Measurements from ENCODE around the gene GJB3. TPM values are rescaled to one million over a fixed set of nuclear protein-coding genes. Genes with fewer than 3 reads are reported as not detected.

The GJB3 gene
- total RNA-seq, 1 donor from 2014 or later: 0.80 TPM

GRCh38 chr1:34786521-34787325, 5.7 kb downstream of the GJB3 start:
- intact Hi-C loops (cut with DNase I): no loop called here
- TF ChIP-seq, protein P1, sequence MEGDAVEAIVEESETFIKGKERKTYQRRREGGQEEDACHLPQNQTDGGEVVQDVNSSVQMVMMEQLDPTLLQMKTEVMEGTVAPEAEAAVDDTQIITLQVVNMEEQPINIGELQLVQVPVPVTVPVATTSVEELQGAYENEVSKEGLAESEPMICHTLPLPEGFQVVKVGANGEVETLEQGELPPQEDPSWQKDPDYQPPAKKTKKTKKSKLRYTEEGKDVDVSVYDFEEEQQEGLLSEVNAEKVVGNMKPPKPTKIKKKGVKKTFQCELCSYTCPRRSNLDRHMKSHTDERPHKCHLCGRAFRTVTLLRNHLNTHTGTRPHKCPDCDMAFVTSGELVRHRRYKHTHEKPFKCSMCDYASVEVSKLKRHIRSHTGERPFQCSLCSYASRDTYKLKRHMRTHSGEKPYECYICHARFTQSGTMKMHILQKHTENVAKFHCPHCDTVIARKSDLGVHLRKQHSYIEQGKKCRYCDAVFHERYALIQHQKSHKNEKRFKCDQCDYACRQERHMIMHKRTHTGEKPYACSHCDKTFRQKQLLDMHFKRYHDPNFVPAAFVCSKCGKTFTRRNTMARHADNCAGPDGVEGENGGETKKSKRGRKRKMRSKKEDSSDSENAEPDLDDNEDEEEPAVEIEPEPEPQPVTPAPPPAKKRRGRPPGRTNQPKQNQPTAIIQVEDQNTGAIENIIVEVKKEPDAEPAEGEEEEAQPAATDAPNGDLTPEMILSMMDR (IDR thresholded peaks at IDR 0.05): peak; percentile 81
- H3K4me3 ChIP-seq: no peak overlapping the region
- H3K27ac ChIP-seq: no peak overlapping the region
- ATAC-seq (peak; percentile 77 to 82), DNase-seq (peak; percentile 77)
- peaks cover 18% of the 10 kb centered on the region for H3K27me3 ChIP-seq (ENCODE audit: low read depth)
- H3K9me3 ChIP-seq: no peaks in the 10 kb centered on the region
- peaks cover 6% of the 10 kb centered on the region for H3K4me1 ChIP-seq
- no peaks in the 10 kb centered on the region for H3K36me3 ChIP-seq

DNA sequence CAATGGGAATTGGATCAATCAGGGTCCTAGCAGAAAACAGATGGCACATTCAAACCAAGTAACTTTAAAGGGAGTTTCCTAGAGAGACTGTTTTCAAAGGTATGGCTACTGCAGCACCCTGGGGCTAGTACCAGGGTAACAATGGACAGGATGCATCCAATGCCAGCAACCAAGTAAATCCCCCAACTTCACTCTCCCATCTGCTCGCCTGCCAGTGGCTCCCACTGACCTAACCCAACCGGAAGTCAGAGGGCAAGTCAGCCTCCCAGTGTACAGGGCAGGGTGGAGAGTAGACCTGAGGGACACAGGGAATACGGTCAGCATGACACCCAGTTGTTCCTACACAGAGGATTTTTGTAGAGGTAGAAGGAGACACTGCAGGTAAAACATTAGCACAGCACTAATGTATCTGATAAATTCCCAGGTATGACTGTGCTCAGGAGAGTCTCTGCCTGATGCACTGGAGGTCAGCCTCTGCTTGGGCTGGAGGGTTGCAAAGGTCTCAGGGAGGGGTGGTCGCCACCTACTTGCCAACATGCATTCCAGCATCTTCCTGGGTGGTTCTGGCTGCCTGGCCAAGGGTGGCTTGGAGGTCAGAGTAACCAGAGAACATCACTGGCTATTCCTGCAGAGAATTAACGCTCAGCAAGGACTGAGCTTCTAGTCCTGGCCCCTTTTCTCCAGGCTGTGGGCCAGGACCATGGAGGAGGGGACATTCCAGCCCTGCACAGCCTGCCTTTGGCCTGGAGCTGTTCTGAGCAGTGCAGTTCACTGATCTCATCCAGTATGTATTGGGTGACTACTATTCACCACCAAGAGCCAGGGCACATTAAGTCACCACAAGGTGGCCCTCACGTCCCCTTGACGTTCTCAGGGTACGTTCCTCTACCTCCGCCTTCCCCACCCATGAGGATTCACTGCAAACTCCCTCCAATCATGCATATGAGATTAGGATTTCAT, 6.7 kb downstream of the GJB3 start:
- TF ChIP-seq, protein P1 (IDR thresholded peaks at IDR 0.05): no peak
- intact Hi-C loops (cut with DNase I): no loop called here
- H3K4me1 ChIP-seq: peaks cover 7% of the 10 kb centered on the region
- DNase-seq: no peak
- no peak overlapping the region for H3K27ac ChIP-seq
- peaks cover 15% of the 10 kb centered on the region for H3K27me3 ChIP-seq (ENCODE audit: low read depth)
- ATAC-seq: no peak
- no peaks in the 10 kb centered on the region for H3K9me3 ChIP-seq
- H3K4me3 ChIP-seq: no peak overlapping the region
- no peaks in the 10 kb centered on the region for H3K36me3 ChIP-seq

DNA sequence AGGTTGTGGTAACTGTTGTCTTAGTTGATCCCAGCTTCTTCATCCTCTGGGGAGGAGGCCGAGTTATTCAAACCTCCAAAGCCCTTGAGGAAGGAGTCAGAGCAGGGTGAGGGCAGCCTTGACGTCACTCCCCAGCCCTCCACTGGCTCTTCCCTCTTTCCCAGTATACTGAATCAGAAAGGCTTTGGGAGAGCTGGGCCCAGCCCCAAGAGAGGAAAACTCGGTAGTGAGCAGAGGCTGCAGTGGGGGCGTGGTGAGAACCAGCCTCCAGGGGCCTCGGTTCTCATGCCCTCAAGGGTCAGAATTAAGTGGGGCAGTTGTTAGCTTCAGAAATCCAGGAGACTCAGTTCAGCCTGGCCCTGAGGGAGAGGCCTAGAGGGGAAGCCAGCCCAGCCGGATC, 10.0 kb downstream of the GJB3 start:
- Histone ChIP-seq H3K4me1 (peaks cover 7% of the 10 kb centered on the region), H3K27ac (peak overlapping the region; percentile 4), H3K36me3 (no peaks in the 10 kb centered on the region), H3K27me3 (ENCODE audit: low read depth) (peaks cover 17% of the 10 kb centered on the region), H3K4me3 (no peak overlapping the region), H3K9me3 (no peaks in the 10 kb centered on the region)
- DNase-seq (no peak), ATAC-seq (no peak)
- intact Hi-C loops (cut with DNase I): no loop called here
- TF ChIP-seq, protein P1 (IDR thresholded peaks at IDR 0.05): no peak

- Histone ChIP-seq H3K4me3 (peak overlapping the region; percentile 56), H3K27ac (no peak overlapping the region), H3K36me3 (no peaks in the 10 kb centered on the region), H3K27me3 (ENCODE audit: low read depth) (peaks cover 17% of the 10 kb centered on the region), H3K4me1 (peaks cover 7% of the 10 kb centered on the region), H3K9me3 (no peaks in the 10 kb centered on the region)
- TF ChIP-seq, protein P1 (IDR thresholded peaks at IDR 0.05): no peak
- DNase-seq: no peak
- ATAC-seq: no peak
- intact Hi-C loops (cut with DNase I): no loop called here
Measured at GRCh38 chr1:34792424-34792823, 11.4 kb downstream of the GJB3 start.

DNA sequence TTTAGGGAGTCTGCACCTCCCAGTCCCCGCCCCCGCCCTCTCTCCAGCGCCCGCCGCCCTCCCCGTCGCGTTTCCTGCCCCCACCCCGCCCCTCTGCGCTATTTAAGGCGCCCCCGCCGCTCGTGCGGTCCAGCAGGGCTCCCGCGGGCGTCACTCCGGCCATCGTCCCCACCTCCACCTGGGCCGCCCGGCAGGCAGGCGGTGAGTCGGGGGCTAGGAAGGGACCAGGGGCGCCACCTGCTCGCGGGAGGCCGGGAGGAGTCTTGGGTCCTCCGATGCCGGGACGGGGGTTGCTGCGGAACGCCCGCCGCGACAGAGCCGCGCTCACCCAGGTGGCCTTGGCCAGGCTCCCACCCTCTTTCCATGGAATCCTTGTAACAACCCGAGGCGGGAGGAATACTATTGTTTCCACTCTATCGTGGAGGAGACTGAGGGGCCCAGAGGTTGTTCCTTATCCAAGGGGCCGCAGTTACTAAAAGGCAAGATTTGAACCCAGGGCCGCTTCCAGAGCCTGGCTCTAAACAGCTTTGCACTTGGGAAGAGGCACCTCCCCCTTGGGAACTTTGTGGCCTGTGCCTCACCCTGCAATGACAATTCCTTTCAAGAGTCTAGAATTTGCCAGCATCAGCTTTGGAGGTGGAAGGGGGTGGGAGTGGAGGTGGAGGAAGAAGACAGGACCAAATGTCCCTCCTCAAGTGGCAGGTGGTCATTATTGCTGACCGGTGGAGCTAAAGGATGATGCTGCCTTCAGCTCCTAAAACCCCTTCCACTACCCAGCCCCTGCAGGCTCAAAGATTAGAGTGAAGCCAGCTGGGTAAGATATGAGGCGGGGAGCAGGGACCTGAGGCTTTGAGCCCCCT, 12.1 kb downstream of the GJB3 start, which contains the start of gene GJA4:
Gene GJA4, plus strand, starts transcription at position 132 of the 860 bp plus-strand sequence. CDS start 1,215 bp downstream, outside the sequence.
- Histone ChIP-seq H3K4me1 (peaks cover 7% of the 10 kb centered on the region), H3K9me3 (no peaks in the 10 kb centered on the region), H3K36me3 (no peaks in the 10 kb centered on the region), H3K27me3 (ENCODE audit: low read depth) (peaks cover 17% of the 10 kb centered on the region), H3K27ac (peak within 1 kb of the TSS; percentile 73), H3K4me3 (peak within 1 kb of the TSS; percentile 56)
- TF ChIP-seq, protein P1 (IDR thresholded peaks at IDR 0.05): no peak
- no peak for DNase-seq
- ATAC-seq: peak in 1 of 2 donors; percentile 23
- intact Hi-C loops (cut with DNase I): no loop called here
